ENCODE measurements around the gene CTSZ.

Gene CTSZ

DNA sequence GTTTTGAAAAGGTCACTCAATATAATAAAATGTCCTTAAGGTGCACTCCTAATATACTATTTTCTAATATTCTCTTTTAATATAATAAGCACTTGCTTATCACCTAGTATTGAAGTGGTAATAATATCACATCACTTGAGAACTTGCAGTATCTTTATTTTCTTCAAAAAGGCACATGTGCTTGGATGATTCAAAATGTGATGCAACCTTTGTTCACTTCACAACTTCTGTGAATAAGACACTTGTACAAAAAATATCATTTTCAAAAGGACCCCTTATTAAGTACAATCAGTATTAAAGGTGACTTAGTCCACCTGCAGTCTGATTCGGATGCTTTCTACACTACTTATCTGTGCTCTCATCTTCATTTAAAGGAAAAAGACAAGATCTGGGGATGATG lies 32.2 kb upstream of the CTSZ start:
- TF ChIP-seq, protein P1, sequence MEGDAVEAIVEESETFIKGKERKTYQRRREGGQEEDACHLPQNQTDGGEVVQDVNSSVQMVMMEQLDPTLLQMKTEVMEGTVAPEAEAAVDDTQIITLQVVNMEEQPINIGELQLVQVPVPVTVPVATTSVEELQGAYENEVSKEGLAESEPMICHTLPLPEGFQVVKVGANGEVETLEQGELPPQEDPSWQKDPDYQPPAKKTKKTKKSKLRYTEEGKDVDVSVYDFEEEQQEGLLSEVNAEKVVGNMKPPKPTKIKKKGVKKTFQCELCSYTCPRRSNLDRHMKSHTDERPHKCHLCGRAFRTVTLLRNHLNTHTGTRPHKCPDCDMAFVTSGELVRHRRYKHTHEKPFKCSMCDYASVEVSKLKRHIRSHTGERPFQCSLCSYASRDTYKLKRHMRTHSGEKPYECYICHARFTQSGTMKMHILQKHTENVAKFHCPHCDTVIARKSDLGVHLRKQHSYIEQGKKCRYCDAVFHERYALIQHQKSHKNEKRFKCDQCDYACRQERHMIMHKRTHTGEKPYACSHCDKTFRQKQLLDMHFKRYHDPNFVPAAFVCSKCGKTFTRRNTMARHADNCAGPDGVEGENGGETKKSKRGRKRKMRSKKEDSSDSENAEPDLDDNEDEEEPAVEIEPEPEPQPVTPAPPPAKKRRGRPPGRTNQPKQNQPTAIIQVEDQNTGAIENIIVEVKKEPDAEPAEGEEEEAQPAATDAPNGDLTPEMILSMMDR (IDR thresholded peaks at IDR 0.05; ENCODE audit: low read depth, low read length), result no peak
- DNase-seq (ENCODE audit: extremely low read depth, low read depth), result no peak

DNA sequence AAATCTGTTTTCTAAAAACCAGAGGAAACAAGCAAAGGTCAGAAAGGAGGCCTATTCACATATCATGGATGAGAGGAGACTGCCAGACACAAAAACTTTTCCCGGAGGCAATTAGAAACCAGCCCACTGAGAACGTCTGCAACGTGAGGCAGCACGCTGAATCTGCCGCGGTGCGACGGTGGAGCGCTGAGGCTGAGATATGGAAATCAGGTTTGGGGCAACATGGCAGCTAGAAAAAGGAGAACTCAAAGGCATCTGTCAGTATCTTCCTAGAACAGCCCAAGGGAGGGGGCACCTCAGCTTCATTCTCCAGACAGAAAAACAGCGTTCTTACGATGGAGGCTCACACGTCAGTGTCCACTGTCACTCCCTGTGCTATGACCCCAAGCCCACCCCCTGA lies 30.3 kb upstream of the CTSZ start:
- TF ChIP-seq, protein P1 (IDR thresholded peaks at IDR 0.05; ENCODE audit: low read depth, low read length), result no peak
- no peak for DNase-seq (ENCODE audit: extremely low read depth, low read depth)

DNA sequence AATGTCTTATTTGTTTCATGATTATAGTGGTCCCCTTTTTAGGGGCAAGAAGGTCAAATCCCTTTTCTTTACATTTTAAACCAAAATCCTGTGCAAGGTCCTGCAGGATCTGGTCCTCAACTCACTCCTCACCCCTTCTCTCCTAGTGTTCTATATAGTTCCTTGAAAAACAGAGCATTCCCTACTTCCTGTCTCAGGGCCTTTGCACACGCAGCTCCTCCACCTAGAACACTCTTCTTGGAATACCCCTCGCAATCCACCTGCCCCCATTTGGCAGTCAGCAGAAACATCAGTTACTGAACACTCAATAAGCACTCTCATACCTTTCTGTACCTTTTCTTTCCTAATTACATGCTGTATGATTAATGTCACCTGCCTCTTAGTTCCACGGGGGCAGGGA lies 28.3 kb upstream of the CTSZ start:
- DNase-seq (ENCODE audit: extremely low read depth, low read depth), result no peak
- TF ChIP-seq, protein P1 (IDR thresholded peaks at IDR 0.05; ENCODE audit: low read depth, low read length), result no peak

DNA sequence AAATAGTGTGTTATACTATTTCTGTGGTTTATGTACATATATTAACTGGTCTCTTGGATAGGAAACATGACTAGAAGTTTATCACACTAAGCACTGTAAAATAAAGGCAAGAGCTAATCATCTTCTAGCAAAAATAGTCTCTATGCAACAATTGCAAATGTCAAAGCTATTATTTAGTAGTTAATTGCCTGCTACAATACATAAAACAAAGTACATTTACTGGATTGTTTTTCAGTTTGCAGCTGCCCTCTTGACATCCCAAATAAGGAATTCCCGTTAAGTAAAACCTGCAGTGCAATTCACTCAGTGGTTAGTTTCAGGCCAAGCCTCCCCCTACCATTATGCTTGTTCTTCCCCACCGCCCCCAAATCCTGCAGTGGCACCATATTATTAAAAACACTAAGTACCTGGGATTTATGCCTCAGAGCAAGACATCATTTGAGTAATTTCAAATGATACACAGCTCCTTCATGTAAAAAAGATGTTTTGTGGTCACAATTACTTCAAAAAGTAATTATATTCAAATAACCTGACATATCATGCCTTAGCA lies 26.6 kb upstream of the CTSZ start:
- no peak for DNase-seq (ENCODE audit: extremely low read depth, low read depth)
- TF ChIP-seq, protein P1 (IDR thresholded peaks at IDR 0.05; ENCODE audit: low read depth, low read length), result no peak

DNA sequence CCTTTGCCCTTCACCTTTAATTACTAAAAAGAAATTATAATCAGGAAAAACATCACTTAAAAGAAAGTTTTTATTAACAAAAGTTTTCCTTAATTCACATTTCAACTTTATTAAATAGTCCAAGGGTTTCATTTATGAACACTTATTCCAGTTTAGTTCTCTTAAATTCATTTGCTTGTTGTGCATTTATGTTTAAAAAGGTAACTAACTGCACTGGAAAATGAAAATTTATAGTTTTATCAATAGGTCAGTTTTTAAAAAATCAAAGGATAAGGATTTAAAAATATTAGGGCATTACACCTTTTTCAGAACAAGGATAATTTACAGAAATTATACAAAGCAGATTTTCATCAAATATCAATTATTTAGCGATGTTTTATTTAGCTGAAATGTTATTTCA lies 26.0 kb upstream of the CTSZ start:
- no peak for DNase-seq (ENCODE audit: extremely low read depth, low read depth)
- TF ChIP-seq, protein P1 (IDR thresholded peaks at IDR 0.05; ENCODE audit: low read depth, low read length), result no peak

DNA sequence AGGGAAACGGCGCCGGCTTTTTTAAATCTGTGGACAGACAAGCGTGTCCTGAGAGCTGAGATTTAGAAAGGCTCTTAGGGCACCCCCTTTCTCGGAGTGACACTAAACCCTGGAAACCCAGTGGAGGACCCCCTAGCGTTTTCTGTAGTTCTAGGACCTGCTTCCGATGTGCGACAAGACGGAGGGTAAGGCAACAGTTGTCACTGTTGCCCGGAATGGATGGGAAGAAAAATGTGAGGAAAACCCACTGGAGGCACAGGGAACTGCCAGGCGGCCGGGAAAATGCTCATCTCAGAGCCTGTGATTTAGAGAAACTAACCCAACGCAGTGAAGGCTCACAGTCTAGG lies 25.6 kb upstream of the CTSZ start:
- no peak for DNase-seq (ENCODE audit: extremely low read depth, low read depth)
- TF ChIP-seq, protein P1 (IDR thresholded peaks at IDR 0.05; ENCODE audit: low read depth, low read length), result peak; percentile 0

DNA sequence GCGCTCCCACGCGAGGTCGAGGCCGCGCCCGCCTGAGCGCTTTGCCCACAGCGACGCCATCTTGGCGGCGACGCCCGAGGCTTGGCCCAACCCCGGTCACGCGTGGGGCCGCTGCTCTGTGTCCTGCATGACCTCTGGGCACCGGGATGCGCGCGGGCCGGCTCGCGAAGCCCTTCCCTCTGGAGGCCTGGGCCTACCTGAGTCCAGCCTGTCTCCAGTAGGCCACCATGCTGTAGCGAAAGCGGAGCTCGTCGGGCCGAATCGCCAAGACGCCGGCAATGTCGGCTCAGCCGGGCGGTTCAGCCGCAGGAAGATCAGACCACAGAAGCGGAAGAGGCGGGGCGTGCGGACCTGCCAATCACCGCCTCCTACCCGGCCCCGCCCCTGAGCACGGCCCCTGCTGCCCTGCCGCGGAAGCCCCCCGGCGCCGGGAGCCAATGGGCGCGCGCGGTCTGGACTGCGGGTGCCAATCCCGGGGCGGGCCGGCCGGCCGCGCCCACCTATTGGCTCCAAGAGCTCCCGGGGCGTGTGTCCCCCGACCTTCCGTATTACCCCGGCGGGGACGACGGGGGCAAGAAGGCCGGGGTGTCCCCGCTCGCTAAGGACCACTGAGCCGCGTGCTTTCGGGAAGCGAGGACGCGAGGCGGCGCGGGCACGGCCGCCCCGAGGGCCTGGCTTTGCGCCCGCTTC lies 25.1 kb upstream of the CTSZ start, which contains the start of gene ATP5F1E:
ATP5F1E (minus strand) TSS at position 313 of the 690 bp plus-strand sequence; CDS start at position 229, 84 bp downstream.
- TF ChIP-seq, protein P1 (IDR thresholded peaks at IDR 0.05; ENCODE audit: low read depth, low read length), result no peak
- peak; percentile 85 for DNase-seq (ENCODE audit: extremely low read depth, low read depth)
